K562 (cell line): ENCODE data around the gene BRME1. TPM values are rescaled to one million over a fixed set of nuclear protein-coding genes. Genes with fewer than 3 reads are reported as not detected.

Experiments
- CREB3L1 ChIP-seq: fragments of 450-650 bp; IDR thresholded peaks from 2 replicates; pipeline ENCODE4 v1.6.1; 2014; ENCODE audit warnings: low read depth, mild to moderate bottlenecking, moderate library complexity, borderline replicate concordance
- EP300 ChIP-seq: IDR thresholded peaks from 2 replicates; pipeline ENCODE4 v1.6.1; 2012; ENCODE audit warnings: low read length, improper control_type of control experiment
- HNRNPL ChIP-seq: fragments of 200-400 bp; formaldehyde crosslinking; IDR thresholded peaks from 2 replicates; pipeline ENCODE4 v1.6.1; 2017; ENCODE audit warnings: low read depth, mild to moderate bottlenecking, low read length
- KDM5B ChIP-seq: fragments of 200-600 bp; sonication (generic); IDR thresholded peaks from 2 replicates; pipeline ENCODE4 v1.6.1; 2012; ENCODE audit warnings: low read depth, mild to moderate bottlenecking, moderate library complexity, low read length, control low read depth, inconsistent platforms; ENCODE audit not compliant: insufficient replicate concordance
- NKRF ChIP-seq: fragments of 450-650 bp; IDR thresholded peaks from 2 replicates; pipeline ENCODE4 v1.6.1; 2016; ENCODE audit warnings: borderline replicate concordance
- POLR2AphosphoS2 ChIP-seq: IDR thresholded peaks from 2 replicates; pipeline ENCODE4 v1.6.1; 2012; ENCODE audit warnings: low read length, improper control_type of control experiment
- SMAD2 ChIP-seq: fragments of 150-350 bp; IDR thresholded peaks from 2 replicates; pipeline ENCODE4 v1.6.1; 2014; ENCODE audit warnings: low read depth, mild to moderate bottlenecking, low read length
- TAL1 ChIP-seq: fragments of 450-650 bp; IDR thresholded peaks from 2 replicates; pipeline ENCODE4 v1.6.1; 2016; ENCODE audit warnings: mild to moderate bottlenecking
- TCF7 ChIP-seq: sonication (generic); IDR thresholded peaks from 2 replicates; pipeline ENCODE4 v1.6.1; 2016; ENCODE audit warnings: antibody characterized with exemption, borderline replicate concordance
- YY1 ChIP-seq, 3 experiments: IDR thresholded peaks; 2 replicates each; pipeline ENCODE4 v1.6.1; 2011; ENCODE audit warnings: low read length in 2 of 3, mild to moderate bottlenecking in 2 of 3, moderate library complexity in 2 of 3, borderline replicate concordance in 1 of 3, control low read depth in 1 of 3, low read depth in 1 of 3; ENCODE audit not compliant: insufficient read depth in 3 of 3, insufficient replicate concordance in 2 of 3, control insufficient read depth in 1 of 3, insufficient read length in 1 of 3; ENCODE audit errors: extremely low read depth in 1 of 3
- ZBTB9 ChIP-seq: fragments of 450-650 bp; formaldehyde crosslinking; IDR thresholded peaks from 2 replicates; pipeline ENCODE4 v1.4.0; 2020; ENCODE audit warnings: mild to moderate bottlenecking, moderate library complexity
- ZNF584 ChIP-seq: fragments of 200-800 bp; sonication (Bioruptor generic); IDR thresholded peaks from 2 replicates; pipeline ENCODE4 v1.6.1; 2016; ENCODE audit warnings: low read depth, mild to moderate bottlenecking, missing genetic modification characterization, missing compliant biosample characterization
- polyA plus RNA-seq, 8 experiments: library from polyadenylated mRNA; depleted of rRNA in 4 of 8; stranded (reverse) in 5 of 8; unstranded in 3 of 8; fragments of >200 nt; fragmentation: Nextera tagmentation in 2 of 8; fragmentation: Illumina TruSeq in 1 of 8; extraction: Ambion mirVana in 2 of 8; extraction: Trizol in 1 of 8; gene quantifications; 2 replicates each; pipeline versions ENCODE4 v1.2.1 to v1.2.3, GENCODE V29; 2011 to 2014; ENCODE audit warnings: inconsistent platforms in 1 of 8, missing spikeins in 1 of 8
- total RNA-seq, 7 experiments: library from RNA; depleted of rRNA in 6 of 7; stranded (reverse); fragments of >200 nt in 6 of 7; fragmentation: Illumina TruSeq in 2 of 7; extraction: Trizol in 2 of 7; gene quantifications; 2 replicates each; pipeline versions ENCODE4 v1.2.1 to v1.2.3, GENCODE V29; 2011 to 2021; ENCODE audit warnings: low replicate concordance in 1 of 7
- TF ChIP-seq, protein P1 (sequence below): sonication (generic); formaldehyde crosslinking; IDR thresholded peaks from 2 replicates; pipeline ENCODE4 v1.8.0; 2022; ENCODE audit warnings: mild to moderate bottlenecking, missing genetic modification reagents, borderline replicate concordance

BRME1 gene
- total and polyA plus RNA-seq, 9 of the 15 experiments (the other 6 are each of a cell fraction or from before 2014, with no cell fraction given) = 0.75 to 6.1 (median 3.6) TPM

GRCh38 chr19:13846557-13847406, 59.1 kb downstream of the BRME1 start (continued):
- TF ChIP-seq, protein P1, sequence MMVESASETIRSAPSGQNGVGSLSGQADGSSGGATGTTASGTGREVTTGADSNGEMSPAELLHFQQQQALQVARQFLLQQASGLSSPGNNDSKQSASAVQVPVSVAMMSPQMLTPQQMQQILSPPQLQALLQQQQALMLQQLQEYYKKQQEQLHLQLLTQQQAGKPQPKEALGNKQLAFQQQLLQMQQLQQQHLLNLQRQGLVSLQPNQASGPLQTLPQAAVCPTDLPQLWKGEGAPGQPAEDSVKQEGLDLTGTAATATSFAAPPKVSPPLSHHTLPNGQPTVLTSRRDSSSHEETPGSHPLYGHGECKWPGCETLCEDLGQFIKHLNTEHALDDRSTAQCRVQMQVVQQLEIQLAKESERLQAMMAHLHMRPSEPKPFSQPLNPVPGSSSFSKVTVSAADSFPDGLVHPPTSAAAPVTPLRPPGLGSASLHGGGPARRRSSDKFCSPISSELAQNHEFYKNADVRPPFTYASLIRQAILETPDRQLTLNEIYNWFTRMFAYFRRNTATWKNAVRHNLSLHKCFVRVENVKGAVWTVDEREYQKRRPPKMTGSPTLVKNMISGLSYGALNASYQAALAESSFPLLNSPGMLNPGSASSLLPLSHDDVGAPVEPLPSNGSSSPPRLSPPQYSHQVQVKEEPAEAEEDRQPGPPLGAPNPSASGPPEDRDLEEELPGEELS (CRISPR knock-in tag) = 0 out of 2 replicates have a peak, but pooled peaks have one; percentile 64
- TF ChIP-seq SMAD2 = no peak
- TF ChIP-seq CREB3L1 = peak; percentile 76
- TF ChIP-seq TAL1 = 0 out of 2 replicates have a peak, but pooled peaks have one; percentile 6
- TF ChIP-seq POLR2AphosphoS2 = no peak
- no peak for TF ChIP-seq KDM5B
- peak; percentile 59 for TF ChIP-seq ZBTB9
- no peak for TF ChIP-seq NKRF
- TF ChIP-seq TCF7 = peak; percentile 91; the same call in 1 of the 2 replicates
- peak; percentile 41; the same call in 1 of the 2 replicates for TF ChIP-seq EP300
- peak; percentile 89 for TF ChIP-seq ZNF584 (CRISPR knock-in tag)
- TF ChIP-seq HNRNPL = no peak; the same call in 1 of the 2 replicates
- TF ChIP-seq YY1 (IDR thresholded peaks at IDR 0.05; ENCODE audit: borderline replicate concordance in 1 of 3, control insufficient read depth in 1 of 3, extremely low read depth in 1 of 3, insufficient read depth in 3 of 3, insufficient read length in 1 of 3, insufficient replicate concordance in 2 of 3, low read depth in 1 of 3, low read length in 2 of 3) = peak in 1 of 3 experiments; percentile 37
